DLD1 (cell line): ENCODE measurements around the gene COLEC12.
"Not testable (repeated sequence)": the region's sequence is repeated elsewhere in the genome, so short reads cannot be mapped to it uniquely, and the experiment has no call there.

Source experiments
- in situ Hi-C: cut with HindIII; loops from 2 replicates; pipeline ENCODE4 v1.10.0; 2017; ENCODE audit warnings: low sequenced_read_pairs

Gene COLEC12

DNA sequence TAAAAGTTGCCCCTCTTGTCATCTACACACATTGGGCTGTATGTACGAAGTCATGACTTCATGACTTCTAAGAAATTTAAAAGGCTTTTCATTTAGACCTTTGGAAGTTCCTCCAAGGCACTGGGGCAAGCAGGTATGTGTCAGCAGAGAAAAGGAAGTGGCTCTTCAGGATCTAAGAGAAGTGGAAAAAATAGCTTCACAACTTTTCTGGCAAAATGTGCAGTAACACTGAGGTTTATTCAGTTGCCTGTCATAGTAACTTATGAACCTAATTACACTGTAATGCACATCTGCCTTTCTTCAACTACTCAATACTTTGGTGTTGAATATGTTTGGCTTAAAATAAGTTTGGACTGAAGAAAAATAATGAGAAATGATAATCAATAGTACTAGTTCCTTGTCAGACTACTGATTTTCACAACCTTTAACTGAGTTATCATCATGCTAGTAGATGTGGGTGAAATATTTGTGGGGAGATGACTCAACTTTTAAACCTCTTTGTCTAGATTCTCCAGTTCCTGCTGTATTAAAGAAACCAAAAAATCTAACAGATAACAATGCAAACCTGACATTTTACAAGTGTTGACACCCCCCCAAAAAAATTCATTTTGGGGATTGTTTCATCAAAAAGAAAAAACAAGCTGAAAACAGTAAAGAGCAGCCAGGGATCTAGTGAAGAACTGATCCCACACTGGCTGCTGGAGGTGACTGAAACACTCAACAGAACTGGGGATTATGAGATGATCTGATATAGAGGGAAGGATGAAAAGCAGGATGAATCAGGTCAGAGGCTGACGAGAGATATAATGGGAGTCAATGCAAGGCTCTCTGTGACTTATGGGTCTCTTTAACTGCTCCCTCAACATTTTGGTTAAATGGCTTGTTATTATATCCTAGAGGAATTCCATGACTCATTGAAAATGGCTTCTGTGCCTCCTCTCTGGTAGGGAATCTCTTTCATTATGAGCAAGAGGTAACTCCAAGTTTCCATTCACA lies 84.6 kb downstream of the COLEC12 start:
- in situ Hi-C loops = no loop called here

DNA sequence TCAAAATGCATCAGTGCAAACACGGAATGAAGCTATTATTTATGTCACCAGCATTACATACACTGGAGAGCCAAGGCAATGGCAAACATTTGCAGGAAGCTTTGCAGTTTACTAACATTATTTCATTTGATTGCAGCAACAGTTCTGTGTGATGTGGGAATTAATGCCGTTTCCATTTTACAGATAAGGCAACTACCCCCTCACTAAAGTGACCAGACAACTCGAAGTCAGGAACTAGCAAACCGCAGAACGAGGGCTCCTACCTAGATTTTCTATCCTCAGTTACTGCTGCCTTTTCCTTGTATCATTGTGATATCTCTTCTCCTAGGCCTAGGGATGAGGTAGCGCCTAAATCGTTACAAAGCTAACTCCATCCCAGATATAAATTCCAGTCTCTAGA lies 85.5 kb downstream of the COLEC12 start:
- in situ Hi-C loops = no loop called here

DNA sequence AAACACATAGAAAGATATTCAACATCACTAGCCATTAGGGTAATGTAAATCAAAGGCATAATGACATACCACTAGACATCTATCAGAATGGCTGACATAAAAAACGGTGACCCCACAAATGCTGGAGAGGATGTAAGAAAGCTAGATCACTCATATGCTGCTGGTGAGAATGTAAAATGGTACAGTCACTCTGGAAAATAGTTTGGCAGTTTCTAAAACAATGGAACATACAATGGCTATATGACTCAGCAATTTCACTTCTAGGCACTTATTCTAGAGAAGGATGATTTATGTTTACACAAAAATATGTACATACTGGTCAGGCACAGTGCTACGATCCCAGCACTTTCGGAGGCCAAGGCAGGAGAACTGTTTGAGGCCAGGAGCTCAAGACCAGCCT lies 87.3 kb downstream of the COLEC12 start:
- in situ Hi-C loops = no loop called here

DNA sequence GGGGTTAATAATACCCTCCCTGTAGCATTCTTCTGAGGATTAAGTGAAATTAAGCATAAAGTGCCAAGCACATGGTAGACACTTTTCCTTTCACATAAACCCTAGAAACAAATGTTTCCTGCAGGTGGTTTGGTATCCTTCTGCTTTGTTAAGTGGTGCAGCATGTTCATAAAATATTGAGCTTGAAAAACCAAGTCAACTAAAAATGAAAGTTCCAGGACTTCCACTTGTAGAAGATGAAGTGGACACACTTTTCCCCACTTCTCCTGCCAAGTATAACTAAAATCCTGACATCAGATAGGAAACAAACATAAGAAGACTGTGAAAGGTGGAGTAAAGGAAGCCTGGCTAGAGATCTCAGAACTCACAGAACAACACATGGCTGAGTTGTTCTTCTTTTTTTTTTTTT lies 90.5 kb downstream of the COLEC12 start:
- in situ Hi-C loops = no loop called here

DNA sequence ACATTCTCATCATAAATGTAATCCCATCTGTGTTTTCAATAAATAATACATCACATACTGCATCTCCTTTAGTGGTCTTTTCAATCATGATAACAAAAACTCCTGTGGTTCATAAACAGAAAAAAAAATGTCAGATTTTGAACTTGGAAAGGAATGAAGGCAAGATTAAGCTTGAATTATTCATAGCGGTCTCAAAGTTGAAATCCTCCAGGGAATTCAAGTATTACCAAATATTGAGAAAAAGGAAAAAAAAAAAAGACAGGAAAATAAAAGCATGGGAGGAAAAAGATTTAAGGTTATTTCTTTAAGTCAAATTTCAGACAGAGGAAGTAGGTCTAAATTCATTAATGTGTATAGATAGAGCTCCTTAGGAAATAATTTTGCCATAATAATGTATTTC lies 92.1 kb downstream of the COLEC12 start:
- in situ Hi-C loops = no loop called here

DNA sequence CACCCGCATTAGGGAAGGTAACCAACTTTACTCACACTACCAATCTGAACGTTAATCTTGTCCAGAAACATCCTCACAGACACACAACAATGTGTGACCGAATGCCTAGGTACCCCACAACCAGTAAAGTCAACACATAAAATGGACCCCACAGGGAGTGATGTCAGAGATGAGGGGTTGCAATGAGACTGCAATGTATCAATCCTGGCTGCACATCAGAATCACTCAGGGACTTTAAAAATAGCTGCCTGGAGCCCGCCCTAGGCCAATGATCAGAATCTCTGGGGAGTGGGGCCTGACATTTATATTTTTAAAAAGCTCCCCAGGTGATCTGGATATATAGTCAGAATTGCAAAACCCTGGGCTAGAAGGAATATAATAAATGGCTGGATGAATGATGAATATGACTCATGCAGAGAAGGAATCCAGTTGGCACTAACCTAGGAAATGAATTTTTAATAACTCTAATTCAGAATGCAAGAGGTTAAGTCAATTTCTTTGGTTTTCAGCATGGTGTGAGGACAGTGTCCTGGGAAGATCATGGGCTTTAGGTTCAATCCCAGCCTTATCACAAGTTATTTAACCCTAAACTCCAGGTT lies 92.8 kb downstream of the COLEC12 start:
- in situ Hi-C loops = no loop called here

DNA sequence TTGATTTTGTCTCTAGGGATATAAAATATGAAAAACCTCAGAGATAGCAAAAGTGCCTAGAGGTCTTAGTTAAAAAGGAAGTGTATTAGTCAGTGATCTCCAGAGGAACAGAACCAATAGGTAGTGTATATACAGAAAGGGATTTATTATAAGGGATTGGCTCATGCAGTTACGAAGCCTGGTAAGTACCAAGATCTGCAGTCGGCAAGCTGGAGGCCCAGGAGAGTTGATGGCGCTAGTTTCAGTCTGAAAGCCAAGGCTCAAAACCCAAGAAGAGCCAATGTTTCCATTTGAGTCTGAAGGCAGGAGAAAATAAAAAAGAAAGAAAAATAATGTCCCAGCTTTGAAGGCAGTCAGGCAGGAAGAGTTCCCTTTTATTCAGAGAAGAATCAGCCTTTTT lies 93.3 kb downstream of the COLEC12 start:
- in situ Hi-C loops = no loop called here

DNA sequence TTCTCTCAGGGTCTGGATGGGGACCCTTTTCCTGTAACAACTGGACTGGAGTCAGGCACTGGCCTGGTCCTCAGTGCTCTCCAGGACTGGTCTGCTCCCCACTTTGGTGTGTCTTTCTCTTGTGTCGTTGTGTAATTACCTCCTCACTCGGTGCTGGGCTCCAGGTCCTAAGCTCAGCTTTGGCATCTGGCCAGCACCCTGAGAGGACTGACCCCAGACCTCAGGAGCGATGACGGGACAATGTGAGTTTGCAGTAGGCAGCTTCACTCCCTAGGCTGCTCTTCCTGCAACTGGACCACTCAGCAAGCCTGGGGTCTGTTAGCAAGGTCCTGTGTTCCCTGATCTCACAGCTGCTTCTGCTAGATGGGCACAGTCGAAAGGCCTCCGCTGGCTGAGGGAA lies 93.8 kb downstream of the COLEC12 start:
- in situ Hi-C loops = no loop called here

DNA sequence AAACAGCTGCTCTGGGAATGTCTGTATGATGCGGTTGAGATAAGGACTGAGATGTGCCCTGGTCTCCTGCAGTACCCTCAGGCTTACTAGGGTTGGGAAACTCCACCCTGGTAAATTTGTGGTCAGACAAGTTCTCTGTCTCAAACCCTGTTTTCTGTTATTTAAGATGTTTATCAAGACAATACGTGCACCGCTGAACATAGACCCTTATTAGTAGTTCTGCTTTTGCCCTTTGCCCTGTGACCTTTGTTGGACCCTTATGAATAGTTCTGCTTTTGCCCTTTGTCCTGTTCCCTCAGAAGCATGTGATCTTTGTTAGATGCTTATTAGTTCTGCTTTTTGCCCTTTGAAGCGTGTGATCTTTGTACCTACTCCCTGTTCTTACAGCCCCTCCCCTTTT lies 95.5 kb downstream of the COLEC12 start:
- in situ Hi-C loops = not testable (repeated sequence)

DNA sequence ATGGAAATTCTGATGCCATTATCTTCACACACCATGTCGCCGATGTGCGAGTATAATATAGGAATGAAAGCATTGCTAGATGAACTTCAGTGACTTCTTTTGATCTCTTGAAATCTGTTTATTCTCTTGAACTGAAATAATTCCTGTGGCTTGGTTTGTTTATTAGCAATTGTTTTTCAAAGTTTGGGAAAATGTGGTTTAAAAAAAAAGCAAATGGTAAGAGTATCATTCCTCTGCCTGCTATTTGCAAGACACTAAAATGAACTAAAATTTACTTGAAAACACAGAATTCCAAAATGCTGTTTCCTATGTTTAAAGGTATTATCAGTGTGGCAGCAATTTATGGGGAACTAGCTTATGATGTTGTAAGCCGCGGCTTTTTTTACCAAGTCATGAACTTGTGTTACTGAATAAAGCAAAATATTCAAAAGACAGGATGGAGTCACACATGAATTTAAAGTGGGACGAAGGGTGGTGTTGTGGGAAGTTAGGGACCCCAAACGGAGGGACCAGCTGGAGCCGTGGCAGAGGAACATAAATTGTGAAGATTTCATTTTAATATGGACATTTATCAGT lies 96.4 kb downstream of the COLEC12 start:
- in situ Hi-C loops = no loop called here

DNA sequence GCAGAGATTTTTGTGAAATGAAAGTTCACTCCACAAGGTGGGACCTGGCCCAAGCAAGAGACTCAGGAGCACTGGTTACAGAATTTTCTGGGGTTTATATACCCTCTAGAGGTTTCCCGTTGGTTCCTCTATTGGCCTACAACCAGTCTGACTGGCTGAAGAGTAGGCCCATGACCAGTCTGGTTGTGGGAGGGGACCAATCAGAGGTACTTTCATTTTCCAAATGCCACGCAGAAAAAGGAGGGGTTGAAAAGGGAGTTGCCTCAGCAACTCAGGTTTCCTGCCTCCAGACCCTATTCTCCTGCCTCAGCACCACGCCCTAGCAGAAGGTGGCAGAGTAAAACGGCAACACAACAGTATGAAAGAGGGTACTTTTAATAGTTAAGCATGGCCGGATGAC lies 98.4 kb downstream of the COLEC12 start:
- in situ Hi-C loops = no loop called here

DNA sequence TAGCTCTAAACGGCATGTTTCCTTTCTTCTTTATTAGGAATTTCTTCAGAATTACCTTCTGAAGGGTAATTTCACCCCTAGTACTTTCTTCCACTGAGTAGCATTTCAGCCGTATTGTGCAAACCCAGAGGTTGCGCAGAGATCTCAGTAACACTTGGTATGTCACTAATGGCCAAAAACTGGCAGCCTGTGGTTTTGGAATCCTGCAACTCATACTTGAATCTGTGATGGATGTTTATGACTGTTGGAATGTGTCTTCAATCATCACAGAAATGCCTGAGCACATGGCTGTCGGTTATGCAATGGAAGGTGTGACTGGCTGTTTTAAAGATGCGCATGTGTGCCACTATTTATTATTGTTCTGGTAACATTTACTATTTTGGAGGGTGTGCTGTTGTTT lies 100.0 kb downstream of the COLEC12 start:
- in situ Hi-C loops = no loop called here

DNA sequence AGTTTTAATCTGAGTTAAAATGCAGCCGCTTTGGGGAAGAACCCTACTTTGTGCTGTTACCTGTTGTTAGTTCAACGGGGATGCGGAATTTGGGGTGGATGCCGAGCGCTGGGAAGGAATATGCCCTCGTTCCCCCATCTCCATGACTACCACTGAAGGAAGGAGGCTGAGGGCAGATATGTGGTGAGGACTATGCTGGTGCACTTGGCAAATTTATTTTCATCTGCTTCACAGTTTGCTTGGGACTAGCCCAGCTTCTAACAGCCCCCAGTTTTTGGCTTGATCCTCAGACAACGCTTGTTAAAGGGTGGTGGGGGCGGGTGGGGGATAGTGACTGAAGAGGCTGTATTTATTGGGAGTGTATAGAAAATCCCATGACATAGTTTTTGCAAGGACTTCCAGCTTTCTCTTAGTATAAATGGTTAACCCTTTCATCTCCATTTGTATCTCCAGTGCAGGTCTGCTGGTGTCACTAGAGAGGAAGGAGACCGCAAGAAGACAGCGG lies 100.8 kb downstream of the COLEC12 start:
- in situ Hi-C loops = no loop called here

DNA sequence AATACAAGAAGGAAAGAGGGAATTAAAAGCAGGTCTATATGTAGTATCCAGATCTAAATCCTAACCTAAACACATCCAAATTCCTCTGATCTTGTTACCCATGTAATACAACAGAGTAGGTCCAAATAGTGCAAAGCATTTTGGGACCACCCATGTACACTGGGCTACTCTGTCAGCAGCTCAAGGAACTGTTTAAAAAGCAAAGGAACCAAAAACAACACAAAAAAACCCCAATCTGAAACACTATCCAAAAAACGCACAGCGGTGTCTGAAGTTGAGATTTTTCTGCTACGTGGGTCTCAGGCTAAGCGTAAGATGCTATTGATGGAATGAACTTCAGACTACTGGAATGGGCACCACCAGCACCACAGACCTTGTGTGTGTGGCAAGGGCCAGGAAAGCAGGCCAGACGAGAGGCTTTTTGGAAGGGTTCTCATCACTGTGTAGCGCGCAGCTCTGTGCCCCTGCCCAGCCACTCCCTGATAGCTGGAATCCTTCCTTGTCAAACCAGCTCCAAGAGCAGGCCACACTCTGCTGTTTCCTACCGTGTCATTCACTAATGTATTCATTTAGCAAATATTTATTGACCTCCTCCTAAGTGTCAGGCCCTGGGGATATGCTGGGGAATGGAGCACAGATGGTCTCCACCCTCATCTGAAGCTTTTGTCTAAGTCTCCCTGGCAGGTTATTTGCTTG lies 101.4 kb downstream of the COLEC12 start:
- in situ Hi-C loops = no loop called here

DNA sequence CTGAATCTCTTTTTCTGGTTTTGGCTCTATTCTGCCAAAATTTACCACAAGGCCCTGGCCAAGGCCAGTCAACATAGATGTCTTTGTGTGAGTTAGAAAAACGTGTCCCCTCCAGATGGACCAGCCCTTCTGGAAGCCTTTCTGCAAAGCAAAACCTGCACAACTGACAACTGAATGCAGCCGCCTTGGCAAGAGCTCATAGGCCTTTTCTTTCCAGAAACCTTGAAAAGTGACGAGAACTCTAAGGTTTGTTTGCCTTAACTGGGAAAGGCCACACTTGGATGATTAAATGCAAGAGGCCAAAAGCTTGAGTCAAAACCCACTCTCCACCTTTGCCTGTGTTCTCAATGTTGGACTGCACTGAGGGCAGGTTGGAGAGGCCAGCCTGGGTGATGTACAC lies 103.9 kb downstream of the COLEC12 start:
- in situ Hi-C loops = no loop called here

DNA sequence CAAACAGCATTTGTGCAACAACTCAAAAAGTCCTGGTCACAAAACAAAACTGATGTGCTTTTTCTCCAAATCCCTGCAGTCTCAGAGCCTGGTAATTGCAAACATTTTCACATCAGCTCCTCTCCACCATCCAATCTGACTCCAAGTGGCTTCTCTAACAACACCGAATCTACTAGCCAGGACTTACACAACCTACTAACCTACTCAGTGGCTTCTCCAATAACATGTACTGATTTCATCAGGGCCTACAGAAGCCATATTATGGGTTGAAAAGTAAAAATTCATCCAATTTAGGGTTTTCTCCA lies 104.3 kb downstream of the COLEC12 start:
- in situ Hi-C loops = no loop called here

DNA sequence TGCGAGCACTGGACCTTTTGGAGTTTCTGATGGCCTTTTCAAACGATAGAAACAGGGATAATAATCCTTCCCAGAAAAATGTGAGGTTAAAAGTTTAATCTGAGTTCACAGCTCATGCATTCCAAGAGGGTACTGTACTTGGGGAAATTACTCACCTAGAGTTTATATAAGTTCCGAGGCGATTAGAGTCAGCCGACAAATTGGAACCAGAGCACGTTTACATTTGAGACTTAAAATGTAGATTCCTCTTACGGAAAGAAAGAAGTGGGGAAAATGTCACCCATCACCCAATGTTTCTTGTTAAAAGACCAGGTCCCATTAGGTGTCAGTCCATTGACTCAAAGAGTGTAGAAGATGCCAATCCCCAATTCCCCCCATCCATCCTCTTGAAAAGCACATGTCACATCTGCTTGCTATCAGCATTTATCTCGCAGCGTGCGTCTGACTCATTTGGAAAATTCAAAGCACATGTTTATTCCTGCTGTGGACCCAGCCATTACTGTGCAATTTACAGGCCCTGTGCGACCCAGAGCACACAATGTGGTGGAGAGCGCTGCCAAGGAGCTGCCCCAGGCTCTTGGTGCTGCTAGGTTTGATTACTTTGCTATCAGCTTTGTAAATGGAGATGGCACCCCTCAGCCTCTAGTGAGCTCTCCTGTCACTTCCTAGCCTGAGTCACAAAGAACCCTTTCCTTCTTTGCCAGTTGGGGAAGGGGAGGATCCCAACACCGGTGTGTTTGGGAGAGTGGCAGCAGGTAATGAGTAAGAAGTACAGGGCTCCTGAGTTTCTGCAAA lies 104.8 kb downstream of the COLEC12 start:
- in situ Hi-C loops = no loop called here

DNA sequence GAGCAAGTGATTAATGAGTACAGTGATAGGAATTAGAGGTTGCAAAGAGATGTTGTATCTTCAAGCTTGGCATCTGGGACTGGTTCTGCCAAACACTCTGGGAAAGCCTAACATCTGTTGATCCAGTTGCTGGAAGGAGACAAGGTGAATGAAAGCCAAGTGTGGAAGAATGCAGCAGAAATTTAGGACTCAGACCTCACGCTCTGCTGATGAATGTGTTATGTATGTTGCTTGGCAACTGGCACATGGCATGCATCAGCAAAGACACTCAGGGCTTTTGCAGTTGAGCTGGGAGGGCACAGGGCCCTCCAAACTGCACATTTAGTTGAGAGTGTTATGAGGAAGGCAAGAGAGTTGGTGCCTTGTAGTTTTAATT lies 105.5 kb downstream of the COLEC12 start:
- in situ Hi-C loops = no loop called here

DNA sequence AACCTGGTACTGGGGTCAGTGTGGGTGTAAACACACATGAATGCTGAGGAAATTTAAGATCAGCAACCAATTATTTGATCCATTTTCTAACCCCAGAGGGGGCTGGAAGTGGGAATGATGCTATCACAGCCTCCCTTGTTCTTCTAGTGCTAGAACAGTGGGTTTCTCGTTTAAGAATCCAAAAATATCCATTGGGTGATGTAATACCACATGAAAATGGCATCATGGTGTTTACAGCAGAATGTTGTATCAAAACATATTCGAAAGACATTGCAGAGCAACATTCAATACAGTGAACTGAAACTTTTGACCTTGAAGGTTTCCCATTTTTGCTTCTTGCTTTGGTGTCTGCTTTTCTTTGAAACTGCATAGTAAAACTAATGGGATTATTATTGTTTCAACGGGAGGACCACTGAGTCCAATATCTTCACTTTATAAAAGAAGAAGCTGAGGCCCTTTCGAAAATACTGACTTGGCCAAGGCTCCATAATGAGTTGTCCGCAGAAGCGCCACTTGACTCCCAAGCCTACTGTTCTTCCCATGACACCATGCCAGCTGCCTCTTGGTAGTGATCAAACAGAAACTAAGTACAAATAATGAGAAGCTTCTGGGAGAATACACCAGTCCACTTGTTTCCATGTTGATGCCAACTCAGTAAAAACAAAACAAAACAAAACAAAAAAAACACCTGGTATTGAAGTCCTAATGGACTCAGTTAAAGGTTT lies 106.1 kb downstream of the COLEC12 start:
- in situ Hi-C loops = no loop called here

DNA sequence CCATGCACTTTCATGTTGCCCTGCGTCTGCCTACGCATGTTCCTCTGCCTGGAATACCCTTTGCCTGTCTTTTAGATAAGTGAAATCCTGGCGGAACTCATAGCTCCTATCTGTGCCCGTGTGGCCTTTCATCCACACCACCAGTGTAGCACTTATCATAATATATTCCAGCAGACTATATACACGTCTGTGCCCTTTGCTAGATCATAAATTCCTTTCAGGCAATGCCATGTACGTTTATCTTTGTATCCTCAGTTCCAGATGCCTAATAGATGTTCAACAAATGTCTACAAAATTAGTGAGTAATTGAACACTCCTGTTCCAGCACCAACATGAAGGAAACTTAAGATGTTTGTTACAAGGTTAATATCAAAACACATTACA lies 106.9 kb downstream of the COLEC12 start:
- in situ Hi-C loops = no loop called here
